Gastroesophageal sphincter (tissue), 3 donors: ENCODE measurements around the gene ABO.
"Not testable (repeated sequence)": the region's sequence is repeated elsewhere in the genome, so short reads cannot be mapped to it uniquely, and the experiment has no call there.

Experiments
- CTCF ChIP-seq, 4 experiments: fragments of 200-600 bp in 2 of 4; fragments of 450-650 bp in 2 of 4; sonication (generic) in 1 of 4; IDR thresholded peaks; one replicate each; pipeline ENCODE4 v1.5.1; 2017 to 2019; ENCODE audit warnings: antibody characterized with exemption in 4 of 4, mild to moderate bottlenecking in 2 of 4, moderate library complexity in 2 of 4
- POLR2A ChIP-seq, 2 donors: fragments of 450-650 bp; IDR thresholded peaks; one replicate each; pipeline ENCODE4 v1.6.1; 2017; ENCODE audit warnings: antibody characterized with exemption in 2 of 2, mild to moderate bottlenecking in 2 of 2, moderate library complexity in 1 of 2
- POLR2AphosphoS5 ChIP-seq: sonication (generic); formaldehyde crosslinking; IDR thresholded peaks from one replicate; pipeline ENCODE4 v1.6.1; 2017; ENCODE audit warnings: antibody characterized with exemption

- TF ChIP-seq CTCF (IDR thresholded peaks at IDR 0.05); POLR2AphosphoS5; POLR2A (IDR thresholded peaks at IDR 0.05): not testable (repeated sequence)
Observed at GRCh38 chr9:133317551-133317950, 42.5 kb upstream of the ABO start.
